HCT116 (cell line): Measurements from ENCODE around the gene ZCCHC3. TPM values are rescaled to one million over a fixed set of nuclear protein-coding genes. Genes with fewer than 3 reads are reported as not detected.

Source experiments
- ATAC-seq: fragments of 200-7000 bp; cut with Tn5 transposase; 2 replicates; pipeline ENCODE4 v1.9.1; 2020; ENCODE audit warnings: mild to moderate bottlenecking, moderate library complexity
- BruUV-seq: library from RNA; stranded (reverse); fragments of 400-500 nt; replicated peaks from 2 replicates; lab custom pipeline; 2021; lab: Mats Ljungman, UMichigan
- CTCF ChIA-PET: fragments of 300-600 bp; sonication (Branson Sonifier 250); formaldehyde crosslinking; loops from one replicate; lab custom pipeline; 2021; ENCODE audit warnings: antibody characterized with exemption; lab: Charles Lee
- POLR2A ChIA-PET: fragments of 300-600, 350-600 bp; sonication (Branson Sonifier 250); formaldehyde crosslinking; loops from one replicate; lab custom pipeline; 2021; ENCODE audit warnings: antibody characterized with exemption; lab: Charles Lee
- RAD21 ChIA-PET, 2 experiments: fragments of 300-600 bp; sonication (Branson Sonifier 250); formaldehyde crosslinking; loops; one replicate each; lab custom pipeline; 2023; ENCODE audit warnings: low total read pairs in 2 of 2; ENCODE audit not compliant: uncharacterized antibody in 2 of 2, unreplicated experiment in 2 of 2, low non-redundant PET in 1 of 2; lab: Charles Lee
- DNase-seq: peaks from one replicate; pipeline ENCODE4 v3.0.0-alpha.2; 2010; ENCODE audit warnings: low read depth, low spot score
- H2AFZ ChIP-seq: fragments of 200-600 bp; shearing (Covaris generic), sonication (generic); 2 replicates; pipeline ENCODE4 v1.6.1; 2017; ENCODE audit warnings: low read depth, mixed run types, mixed read lengths, antibody characterized with exemption, low read length; ENCODE audit not compliant: poor library complexity, severe bottlenecking
- H3K27ac ChIP-seq: 2 replicates; pipeline ENCODE4 v1.5.1; 2012; ENCODE audit warnings: low read depth, low read length
- H3K27me3 ChIP-seq: fragments of 200-600 bp; sonication (generic); 2 replicates; pipeline ENCODE4 v1.6.1; 2016; ENCODE audit warnings: mixed run types, low read length, mixed read lengths; ENCODE audit not compliant: insufficient read depth
- H3K36me3 ChIP-seq, 2 experiments: fragments of 200-500 bp in 1 of 2; fragments of 200-600 bp in 1 of 2; sonication (Bioruptor generic) in 1 of 2; sonication (generic) in 1 of 2; 2 replicates each; pipeline versions ENCODE4 v1.5.1 to v1.6.1; 2014 to 2016; ENCODE audit warnings: low read length in 2 of 2, inconsistent platforms in 1 of 2, mixed read lengths in 1 of 2, mixed run types in 1 of 2; ENCODE audit not compliant: insufficient read depth in 2 of 2, control insufficient read depth in 1 of 2
- H3K4me1 ChIP-seq, 2 experiments: fragments of 200-600 bp in 1 of 2; sonication (generic) in 1 of 2; 2 replicates each; pipeline versions ENCODE4 v1.5.1 to v1.6.1; 2012 to 2017; ENCODE audit warnings: low read length in 2 of 2, inconsistent platforms in 1 of 2, mild to moderate bottlenecking in 1 of 2, mixed read lengths in 1 of 2, mixed run types in 1 of 2, moderate library complexity in 1 of 2; ENCODE audit not compliant: insufficient read depth in 2 of 2, control insufficient read depth in 1 of 2
- H3K4me2 ChIP-seq: fragments of 200-600 bp; sonication (generic); 2 replicates; pipeline ENCODE4 v1.6.1; 2017; ENCODE audit warnings: mixed run types, low read length, mixed read lengths
- H3K4me3 ChIP-seq, 2 experiments: fragments of 200-600 bp in 1 of 2; sonication (generic) in 1 of 2; replicated peaks in 1 of 2; 2 replicates each; pipeline ENCODE4 v1.5.1; 2011 to 2016; ENCODE audit warnings: low read length in 2 of 2, control low read depth in 1 of 2, low read depth in 1 of 2, mild to moderate bottlenecking in 1 of 2, mixed read lengths in 1 of 2, mixed run types in 1 of 2
- H3K79me2 ChIP-seq: fragments of 200-600 bp; sonication (generic); 2 replicates; pipeline ENCODE4 v1.6.1; 2017; ENCODE audit warnings: mild to moderate bottlenecking, mixed run types, low read length, moderate library complexity, mixed read lengths; ENCODE audit not compliant: insufficient read depth
- H3K9ac ChIP-seq: fragments of 200-600 bp; sonication (generic); 2 replicates; pipeline ENCODE4 v1.6.1; 2016; ENCODE audit warnings: low read length, mixed read lengths
- H3K9me2 ChIP-seq: fragments of 200-600 bp; sonication (generic), shearing (Covaris generic); 2 replicates; pipeline ENCODE4 v1.6.1; 2017; ENCODE audit warnings: mixed run types, mild to moderate bottlenecking, moderate library complexity; ENCODE audit not compliant: insufficient read depth
- H3K9me3 ChIP-seq, 2 experiments: fragments of 200-500 bp in 1 of 2; fragments of 200-600 bp in 1 of 2; sonication (Bioruptor generic) in 1 of 2; sonication (generic) in 1 of 2; 2 replicates each; pipeline ENCODE4 v1.6.1; 2014 to 2017; ENCODE audit warnings: low read length in 2 of 2, mixed read lengths in 2 of 2, inconsistent platforms in 1 of 2, low read depth in 1 of 2, mild to moderate bottlenecking in 1 of 2, mixed run types in 1 of 2, moderate library complexity in 1 of 2; ENCODE audit not compliant: control insufficient read depth in 1 of 2, insufficient read depth in 1 of 2
- H4K20me1 ChIP-seq: fragments of 200-600 bp; sonication (generic), shearing (Covaris generic); 2 replicates; pipeline ENCODE4 v1.6.1; 2017; ENCODE audit warnings: mixed run types, mild to moderate bottlenecking, moderate library complexity; ENCODE audit not compliant: insufficient read depth
- ATF3 ChIP-seq: IDR thresholded peaks from 2 replicates; pipeline ENCODE4 v1.6.1; 2012
- EZH2 ChIP-seq: fragments of 200-600 bp; sonication (generic); IDR thresholded peaks from 2 replicates; pipeline ENCODE4 v1.6.1; 2017; ENCODE audit warnings: antibody characterized with exemption, mixed run types
- EZH2phosphoT487 ChIP-seq: fragments of 200-600 bp; IDR thresholded peaks from 2 replicates; pipeline ENCODE4 v1.6.1; 2018; ENCODE audit warnings: antibody characterized with exemption, borderline replicate concordance
- FOSL1 ChIP-seq: IDR thresholded peaks from 2 replicates; pipeline ENCODE4 v1.6.1; 2012; ENCODE audit warnings: low read depth
- JUND ChIP-seq: IDR thresholded peaks from 2 replicates; pipeline ENCODE4 v1.6.1; 2012
- POLR2AphosphoS5 ChIP-seq: IDR thresholded peaks from 2 replicates; pipeline ENCODE4 v1.6.1; 2011; ENCODE audit warnings: mild to moderate bottlenecking, low read depth, low read length, moderate library complexity
- RAD21 ChIP-seq: IDR thresholded peaks from 2 replicates; pipeline ENCODE4 v1.6.1; 2012; ENCODE audit warnings: low read depth, mild to moderate bottlenecking
- SRF ChIP-seq: IDR thresholded peaks from 2 replicates; pipeline ENCODE4 v1.6.1; 2012; ENCODE audit warnings: low read depth
- TCF7L2 ChIP-seq: IDR thresholded peaks from 2 replicates; pipeline ENCODE4 v1.7.0; 2011; ENCODE audit warnings: borderline replicate concordance, inconsistent platforms; ENCODE audit not compliant: insufficient read depth, insufficient read length; ENCODE audit errors: extremely low read depth
- ZBTB33 ChIP-seq: IDR thresholded peaks from 2 replicates; pipeline ENCODE4 v1.6.1; 2011; ENCODE audit warnings: mild to moderate bottlenecking, low read length, moderate library complexity; ENCODE audit not compliant: insufficient replicate concordance; ENCODE audit errors: extremely low read depth
- intact Hi-C: fragments of 100-400 bp; cut with micrococcal nuclease; formaldehyde crosslinking; loops from 2 replicates; pipeline ENCODE4 v1.10.0; 2022
- total RNA-seq: library from RNA; stranded (reverse); gene quantifications from one replicate; pipeline ENCODE4 v1.2.1, GENCODE V29; 2021; ENCODE audit not compliant: unreplicated experiment

The ZCCHC3 gene
- total RNA-seq, 1 experiment from 2014 or later, result 19.3 TPM

- intact Hi-C loops, result no loop called here
- Histone ChIP-seq H3K27me3 (no peaks in the 10 kb centered on the region), H3K4me3 (no peak overlapping the region), H3K9me2 (no peaks in the 10 kb centered on the region), H3K36me3 (no peaks in the 10 kb centered on the region), H3K9ac (no peak overlapping the region), H3K79me2 (no peaks in the 10 kb centered on the region), H3K4me2 (no peak overlapping the region), H4K20me1 (no peaks in the 10 kb centered on the region), H2AFZ (no peak overlapping the region), H3K9me3 (no peaks in the 10 kb centered on the region), H3K27ac (no peak overlapping the region), H3K4me1 (peaks cover 0 to 4% of the 10 kb centered on the region in 2 experiments; a peak in 1 of 4 replicates)
- RAD21 ChIA-PET, result no interaction called here
- CTCF ChIA-PET, result no interaction called here
- no peak for TF ChIP-seq POLR2AphosphoS5
- TF ChIP-seq TCF7L2, result no peak
- TF ChIP-seq EZH2, result no peak
- no peak for TF ChIP-seq FOSL1
- TF ChIP-seq SRF, result no peak
- TF ChIP-seq EZH2phosphoT487, result no peak
- no peak for TF ChIP-seq ZBTB33
- TF ChIP-seq ATF3, result no peak
- TF ChIP-seq RAD21, result no peak
- no peak for TF ChIP-seq JUND
- 0 out of 2 replicates have a peak, but pooled peaks have one; percentile 21 for ATAC-seq
- POLR2A ChIA-PET, result no interaction called here
- DNase-seq, result no peak
- BruUV-seq, result no TSS peak
These were observed 11.2 kb downstream of the ZCCHC3 start for GRCh38 chr20:308427-309038.
